Measurements from ENCODE around the gene GPR137.
"Not testable (repeated sequence)": the region's sequence is repeated elsewhere in the genome, so short reads cannot be mapped to it uniquely, and the experiment has no call there.

GPR137 gene

GRCh38 chr11:64284962-64285884 is at the start of gene GPR137:
TSS of gene GPR137 (plus strand) at chr11:64285848. CDS start at chr11:64286525, 677 bp downstream.
- DNase-seq = peak; percentile 92

- DNase-seq = no peak
Measured at GRCh38 chr11:64237484-64237951, 48.1 kb upstream of the GPR137 start.

GRCh38 chr11:64238076-64238475 is 47.6 kb upstream of the GPR137 start:
- no peak for DNase-seq

GRCh38 chr11:64238999-64239398 is 46.6 kb upstream of the GPR137 start:
- no peak for DNase-seq

GRCh38 chr11:64239662-64240434 is 45.8 kb upstream of the GPR137 start:
- DNase-seq = no peak

- peak; percentile 98 for DNase-seq
Measured at GRCh38 chr11:64240435-64241240, 45.0 kb upstream of the GPR137 start, which contains the start of gene FKBP2. TSS of gene FKBP2 (plus strand) at chr11:64241095. CDS start at chr11:64242388, 1,293 bp downstream.

GRCh38 chr11:64241241-64241490 is 44.5 kb upstream of the GPR137 start:
- DNase-seq = peak; percentile 99

GRCh38 chr11:64241491-64242374 is 43.9 kb upstream of the GPR137 start:
- DNase-seq = no peak

- DNase-seq = no peak
Measured at GRCh38 chr11:64243236-64243854, 42.3 kb upstream of the GPR137 start.

GRCh38 chr11:64244107-64244506 is 41.5 kb upstream of the GPR137 start:
- no peak for DNase-seq

- DNase-seq = no peak
Measured at GRCh38 chr11:64244966-64245365, 40.7 kb upstream of the GPR137 start.

- DNase-seq = peak; percentile 59
Measured at GRCh38 chr11:64245401-64245796, 40.2 kb upstream of the GPR137 start.

- peak; percentile 61 for DNase-seq
Measured at GRCh38 chr11:64245797-64246620, 39.6 kb upstream of the GPR137 start.

- not testable (repeated sequence) for DNase-seq
Measured at GRCh38 chr11:64246621-64246870, 39.1 kb upstream of the GPR137 start.

- DNase-seq = peak; percentile 82
Measured at GRCh38 chr11:64246871-64247728, 38.5 kb upstream of the GPR137 start, which contains the start of gene PPP1R14B. TSS of gene PPP1R14B (minus strand) at chr11:64246943. CDS start at chr11:64246673, 270 bp downstream.

- DNase-seq = no peak
Measured at GRCh38 chr11:64247729-64248531, 37.7 kb upstream of the GPR137 start.

GRCh38 chr11:64248578-64248977 is 37.1 kb upstream of the GPR137 start:
- no peak for DNase-seq

- no peak for DNase-seq
Measured at GRCh38 chr11:64249038-64249437, 36.6 kb upstream of the GPR137 start.
